NCI-H526 treated with DMSO at 0.1 percent for 48 hours (cell line): ENCODE data around the gene HS3ST5.
"Not testable (repeated sequence)": the region's sequence is repeated elsewhere in the genome, so short reads cannot be mapped to it uniquely, and the experiment has no call there.

Experiments
- DNase-seq: peaks from one replicate; lab custom pipeline; 2025; lab: John Stamatoyannopoulos, UW

HS3ST5 gene

GRCh38 chr6:114276783-114277182, 66.0 kb downstream of the HS3ST5 start:
- DNase-seq, result no peak

- no peak for DNase-seq
Measured at GRCh38 chr6:114274836-114275235, 68.0 kb downstream of the HS3ST5 start.

GRCh38 chr6:114272582-114272981, 70.2 kb downstream of the HS3ST5 start:
- no peak for DNase-seq

- DNase-seq, result no peak
Measured at GRCh38 chr6:114271405-114271804, 71.4 kb downstream of the HS3ST5 start.

- no peak for DNase-seq
Measured at GRCh38 chr6:114267897-114268296, 74.9 kb downstream of the HS3ST5 start.

GRCh38 chr6:114260810-114261209, 82.0 kb downstream of the HS3ST5 start:
- no peak for DNase-seq

GRCh38 chr6:114258376-114258775, 84.4 kb downstream of the HS3ST5 start:
- no peak for DNase-seq

- DNase-seq, result no peak
Measured at GRCh38 chr6:114253431-114253830, 89.4 kb downstream of the HS3ST5 start.

GRCh38 chr6:114249522-114249921, 93.3 kb downstream of the HS3ST5 start:
- DNase-seq, result no peak

GRCh38 chr6:114247101-114247500, 95.7 kb downstream of the HS3ST5 start:
- no peak for DNase-seq

- DNase-seq, result no peak
Measured at GRCh38 chr6:114240796-114241195, 102.0 kb downstream of the HS3ST5 start.

GRCh38 chr6:114228675-114229074, 114.1 kb downstream of the HS3ST5 start:
- DNase-seq, result no peak

- no peak for DNase-seq
Measured at GRCh38 chr6:114227944-114228468, 114.8 kb downstream of the HS3ST5 start.

GRCh38 chr6:114220241-114220640, 122.6 kb downstream of the HS3ST5 start:
- DNase-seq, result no peak

GRCh38 chr6:114218437-114219340, 124.1 kb downstream of the HS3ST5 start:
- DNase-seq, result no peak

GRCh38 chr6:114217996-114218395, 124.8 kb downstream of the HS3ST5 start:
- DNase-seq, result not testable (repeated sequence)

- DNase-seq, result no peak
Measured at GRCh38 chr6:114216789-114217467, 125.9 kb downstream of the HS3ST5 start.

- DNase-seq, result no peak
Measured at GRCh38 chr6:114210467-114210866, 132.4 kb downstream of the HS3ST5 start.

- no peak for DNase-seq
Measured at GRCh38 chr6:114203460-114203859, 139.4 kb downstream of the HS3ST5 start.

GRCh38 chr6:114202389-114202788, 140.4 kb downstream of the HS3ST5 start:
- no peak for DNase-seq

- DNase-seq, result no peak
Measured at GRCh38 chr6:114200891-114201290, 141.9 kb downstream of the HS3ST5 start.

GRCh38 chr6:114195631-114196403, 147.0 kb downstream of the HS3ST5 start:
- DNase-seq, result no peak
